CD4-positive, alpha-beta T cell treated with Interleukin-17A for 4 hours (primary cell): ENCODE measurements around the gene DPM3.

Source experiments
- DNase-seq: peaks from one replicate; pipeline ENCODE4 v3.0.0-alpha.2; 2020; ENCODE audit warnings: mixed read lengths

The DPM3 gene

GRCh38 chr1:155092131-155092530 is 48.2 kb downstream of the DPM3 start:
- DNase-seq, result no peak

GRCh38 chr1:155091071-155092051 is 49.0 kb downstream of the DPM3 start:
- DNase-seq, result peak; percentile 86
